22Rv1 (cell line): ENCODE data around the gene CABCOCO1.

Experiments
- H3K27ac ChIP-seq: fragments of 450-650 bp; 2 replicates; pipeline ENCODE4 v1.5.1; 2017
- ZFX ChIP-seq: fragments of 450-650 bp; IDR thresholded peaks from 2 replicates; pipeline ENCODE4 v1.6.1; 2017; ENCODE audit warnings: antibody characterized with exemption, borderline replicate concordance
- TF ChIP-seq, protein P1 (sequence below): fragments of 450-650 bp; IDR thresholded peaks from 2 replicates; pipeline ENCODE4 v1.5.1; 2017; ENCODE audit warnings: mild to moderate bottlenecking

Gene CABCOCO1

DNA sequence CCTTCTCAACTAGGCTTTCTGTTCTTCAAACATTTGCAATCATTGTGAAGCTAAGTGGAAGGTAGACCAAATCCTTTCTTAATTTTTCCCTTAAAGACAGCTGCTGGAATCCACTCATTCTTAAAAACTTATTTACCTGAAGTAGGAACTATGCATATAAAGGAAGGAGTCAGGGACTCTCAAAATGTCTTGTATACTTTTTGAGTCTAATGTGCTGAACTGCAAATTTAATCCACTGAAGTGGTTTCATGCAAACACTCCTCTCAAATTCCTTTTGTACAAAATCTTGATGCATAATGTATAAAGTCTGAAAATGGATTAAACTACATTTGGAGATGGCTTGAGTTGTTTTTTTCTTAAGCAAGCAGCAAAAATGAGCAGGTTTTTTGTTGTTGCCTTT, 118.0 kb downstream of the CABCOCO1 start:
- H3K27ac ChIP-seq, result no peak overlapping the region
- TF ChIP-seq, protein P1, sequence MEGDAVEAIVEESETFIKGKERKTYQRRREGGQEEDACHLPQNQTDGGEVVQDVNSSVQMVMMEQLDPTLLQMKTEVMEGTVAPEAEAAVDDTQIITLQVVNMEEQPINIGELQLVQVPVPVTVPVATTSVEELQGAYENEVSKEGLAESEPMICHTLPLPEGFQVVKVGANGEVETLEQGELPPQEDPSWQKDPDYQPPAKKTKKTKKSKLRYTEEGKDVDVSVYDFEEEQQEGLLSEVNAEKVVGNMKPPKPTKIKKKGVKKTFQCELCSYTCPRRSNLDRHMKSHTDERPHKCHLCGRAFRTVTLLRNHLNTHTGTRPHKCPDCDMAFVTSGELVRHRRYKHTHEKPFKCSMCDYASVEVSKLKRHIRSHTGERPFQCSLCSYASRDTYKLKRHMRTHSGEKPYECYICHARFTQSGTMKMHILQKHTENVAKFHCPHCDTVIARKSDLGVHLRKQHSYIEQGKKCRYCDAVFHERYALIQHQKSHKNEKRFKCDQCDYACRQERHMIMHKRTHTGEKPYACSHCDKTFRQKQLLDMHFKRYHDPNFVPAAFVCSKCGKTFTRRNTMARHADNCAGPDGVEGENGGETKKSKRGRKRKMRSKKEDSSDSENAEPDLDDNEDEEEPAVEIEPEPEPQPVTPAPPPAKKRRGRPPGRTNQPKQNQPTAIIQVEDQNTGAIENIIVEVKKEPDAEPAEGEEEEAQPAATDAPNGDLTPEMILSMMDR, result no peak
- no peak for TF ChIP-seq ZFX

DNA sequence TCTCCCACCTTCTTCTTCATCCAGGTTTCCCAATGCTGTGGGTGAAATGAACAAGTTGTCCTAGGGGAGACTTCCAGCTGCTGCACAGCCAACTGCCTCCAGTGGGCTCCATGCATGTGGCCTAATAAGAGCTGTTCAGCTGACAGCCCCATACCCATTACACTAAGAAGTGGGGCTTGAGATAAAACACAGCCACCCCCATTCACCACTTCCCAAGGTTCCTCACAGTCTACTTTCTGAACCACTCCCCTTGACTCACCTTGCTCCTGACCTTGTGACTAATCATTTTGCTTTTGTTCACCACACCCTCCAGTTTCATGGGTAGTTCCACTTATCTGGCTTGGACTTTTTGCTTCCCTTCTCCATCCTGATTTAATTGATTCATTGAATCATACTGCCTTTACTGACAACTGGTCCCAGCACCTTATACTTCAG, 119.3 kb downstream of the CABCOCO1 start:
- no peak for TF ChIP-seq ZFX
- TF ChIP-seq, protein P1, result no peak
- H3K27ac ChIP-seq, result no peak overlapping the region

- H3K27ac ChIP-seq, result no peak overlapping the region
- no peak for TF ChIP-seq ZFX
- TF ChIP-seq, protein P1, result no peak
These were observed 121.8 kb downstream of the CABCOCO1 start for GRCh38 chr10:61784354-61785133.

DNA sequence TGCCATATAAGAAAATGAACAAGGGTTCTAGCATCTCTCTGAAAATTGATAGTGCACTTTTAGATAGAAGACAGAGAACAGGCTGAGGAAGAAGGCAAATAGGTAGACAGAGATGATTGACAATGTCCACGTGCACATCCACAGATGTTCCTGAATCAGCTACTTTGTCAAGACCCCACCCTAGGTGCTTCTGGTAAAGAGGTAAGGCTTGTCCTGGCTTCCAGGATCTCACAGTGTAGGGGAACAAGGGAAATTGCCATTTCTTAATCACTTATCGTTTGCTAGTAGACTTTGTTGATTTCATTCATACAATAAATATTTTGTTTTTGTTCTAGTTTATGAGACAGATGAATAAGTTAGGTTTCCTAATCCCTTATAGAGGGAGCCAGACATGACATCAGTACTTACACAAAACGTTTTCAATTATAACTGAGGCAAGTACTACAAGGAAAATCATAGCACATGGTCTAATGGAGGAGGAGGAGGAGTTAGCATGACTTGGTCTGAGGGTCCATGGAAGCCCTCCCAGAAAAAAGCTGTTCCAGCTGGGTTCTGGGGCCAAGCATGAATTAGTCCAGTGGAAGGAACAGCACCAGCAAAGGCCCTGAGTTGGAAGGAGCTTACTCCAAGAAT, 122.9 kb downstream of the CABCOCO1 start:
- H3K27ac ChIP-seq, result no peak overlapping the region
- TF ChIP-seq, protein P1, result no peak
- TF ChIP-seq ZFX, result no peak

DNA sequence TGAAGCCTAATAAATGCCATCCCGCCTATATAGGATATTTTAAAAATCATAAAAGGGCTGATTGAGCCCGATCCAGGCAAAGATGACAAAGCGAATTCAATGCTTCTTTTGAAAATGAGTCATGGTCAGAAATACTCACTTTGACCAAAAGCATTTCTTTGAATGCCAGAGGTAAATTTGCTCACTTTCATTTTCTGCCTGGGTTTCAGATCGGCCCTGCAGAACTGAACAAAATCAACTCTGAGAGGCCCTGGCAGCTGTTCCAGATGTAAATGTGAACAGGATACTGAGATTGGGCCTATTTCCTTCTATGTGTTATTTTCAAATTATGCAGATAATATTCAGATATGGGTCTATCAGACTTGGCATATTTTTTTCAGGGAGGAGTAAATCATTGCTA, 124.0 kb downstream of the CABCOCO1 start:
- no peak overlapping the region for H3K27ac ChIP-seq
- TF ChIP-seq, protein P1, result no peak
- no peak for TF ChIP-seq ZFX

DNA sequence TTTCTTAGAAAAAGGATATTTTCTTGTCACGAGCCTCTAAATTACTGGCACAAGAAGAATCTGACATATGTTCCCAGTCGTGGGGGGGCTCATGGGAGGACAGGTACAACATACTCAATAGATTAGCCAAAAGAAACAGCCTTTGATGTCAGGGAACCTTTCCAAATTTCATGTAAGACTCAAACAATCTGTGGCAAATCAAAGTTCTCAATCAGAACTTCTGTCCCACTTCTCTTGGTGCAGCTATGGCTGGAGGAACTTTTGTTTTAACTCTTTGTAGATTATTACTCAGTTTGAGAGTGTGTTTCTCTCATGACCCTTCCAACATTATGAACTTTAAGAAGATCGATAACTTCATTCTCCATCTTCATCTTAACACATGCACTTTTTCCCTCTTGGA, 124.4 kb downstream of the CABCOCO1 start:
- TF ChIP-seq ZFX, result no peak
- TF ChIP-seq, protein P1, result no peak
- H3K27ac ChIP-seq, result no peak overlapping the region

GRCh38 chr10:61789031-61789430, 126.3 kb downstream of the CABCOCO1 start:
- no peak for TF ChIP-seq ZFX
- TF ChIP-seq, protein P1, result no peak
- H3K27ac ChIP-seq, result no peak overlapping the region
